Activated T-helper 1 cell treated with anti-CD3 and anti-CD28 coated beads, Interleukin-2, amount 50 U/mL, for 16 hours (primary cell): ENCODE measurements around the gene TSPYL4.

Experiments
- DNase-seq, 2 donors: peaks; one replicate each; pipeline ENCODE4 v3.0.0-alpha.2; 2020; ENCODE audit warnings: low read depth in 1 of 2, low spot score in 1 of 2

Gene TSPYL4

DNA sequence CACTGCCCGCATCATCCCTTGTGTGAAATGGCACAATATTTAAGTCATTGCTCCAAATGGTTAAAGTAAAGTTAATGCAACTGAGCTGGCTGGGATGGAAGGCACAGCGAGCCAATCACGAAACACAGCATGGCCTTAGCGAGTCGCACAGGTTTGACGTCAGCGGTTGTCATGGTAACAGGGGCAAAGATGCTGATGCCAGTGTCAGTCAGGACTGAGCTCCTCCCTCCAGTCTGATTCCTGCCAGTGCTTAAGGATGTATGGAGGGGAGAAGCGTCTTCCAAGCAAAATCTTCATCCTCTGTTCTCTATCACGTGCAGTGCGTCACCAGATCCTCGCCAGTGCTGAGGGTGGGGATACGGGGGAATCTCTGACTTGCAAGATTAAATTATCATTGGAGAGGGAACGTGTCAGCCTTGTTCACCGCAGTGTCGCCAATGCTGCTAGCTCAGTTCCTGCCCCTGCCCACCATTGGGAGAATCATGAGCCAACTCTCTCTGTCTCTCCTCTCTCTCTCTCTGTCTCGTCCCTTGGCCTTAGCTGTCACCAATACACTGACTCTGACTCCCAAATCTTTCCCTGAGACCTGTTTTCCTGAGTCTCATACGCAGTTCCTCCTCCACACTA is 24.5 kb downstream of the TSPYL4 start:
- DNase-seq: no peak

DNA sequence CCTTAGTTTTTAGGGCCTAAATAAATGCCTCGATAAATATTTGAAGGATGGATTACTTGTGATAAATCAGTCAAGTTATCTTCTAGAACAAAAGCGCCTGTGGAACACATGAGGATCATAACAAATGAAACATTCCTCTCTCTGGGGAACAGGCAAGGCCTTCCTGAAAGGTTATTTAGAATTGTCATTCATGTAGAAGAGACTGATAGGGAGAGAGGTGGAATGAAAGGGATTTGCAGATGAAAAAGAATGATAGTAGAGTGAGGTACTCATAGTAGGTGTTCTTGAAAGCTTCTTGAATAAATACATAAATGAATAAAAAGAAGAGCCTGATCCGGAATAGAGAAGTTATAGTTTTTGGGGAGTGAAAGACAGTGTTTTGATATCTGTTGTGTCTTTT is 30.5 kb downstream of the TSPYL4 start:
- DNase-seq: no peak

DNA sequence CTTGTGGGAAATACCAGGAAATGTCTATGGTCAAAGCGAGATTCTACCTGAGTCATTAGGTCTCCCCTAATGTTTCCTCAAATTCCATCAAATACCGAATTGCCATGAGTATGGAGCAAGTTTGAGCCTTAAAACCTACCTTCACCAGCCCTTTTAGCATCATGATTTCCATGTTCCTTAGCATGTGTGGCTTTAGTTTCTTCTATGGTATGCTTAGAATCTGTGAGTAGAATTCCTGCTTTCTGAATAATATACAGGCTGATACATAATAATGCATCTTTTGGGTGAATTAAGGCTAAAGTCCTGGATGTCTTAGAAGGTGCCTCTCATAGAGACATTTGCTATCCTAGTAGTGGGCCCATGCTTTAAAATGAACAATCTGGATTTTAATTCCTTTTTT is 32.0 kb downstream of the TSPYL4 start:
- no peak for DNase-seq

DNA sequence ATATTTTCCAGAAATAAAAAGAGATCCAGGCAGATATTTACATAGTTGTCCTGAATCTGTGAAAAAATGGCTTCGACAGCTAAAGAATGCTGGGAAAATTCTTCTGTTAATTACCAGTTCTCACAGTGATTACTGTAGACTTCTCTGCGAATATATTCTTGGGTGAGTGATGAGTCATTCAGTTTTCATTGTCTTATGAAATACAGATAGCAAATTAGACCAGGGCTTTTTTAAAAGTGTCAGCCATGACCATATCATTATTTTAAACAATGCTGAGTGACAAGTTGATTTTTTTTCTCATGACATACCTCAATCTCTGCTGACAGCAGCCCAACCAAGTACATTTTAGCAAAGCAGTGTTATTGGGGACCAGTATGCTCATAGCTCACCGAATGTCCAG is 32.8 kb downstream of the TSPYL4 start:
- no peak for DNase-seq

DNA sequence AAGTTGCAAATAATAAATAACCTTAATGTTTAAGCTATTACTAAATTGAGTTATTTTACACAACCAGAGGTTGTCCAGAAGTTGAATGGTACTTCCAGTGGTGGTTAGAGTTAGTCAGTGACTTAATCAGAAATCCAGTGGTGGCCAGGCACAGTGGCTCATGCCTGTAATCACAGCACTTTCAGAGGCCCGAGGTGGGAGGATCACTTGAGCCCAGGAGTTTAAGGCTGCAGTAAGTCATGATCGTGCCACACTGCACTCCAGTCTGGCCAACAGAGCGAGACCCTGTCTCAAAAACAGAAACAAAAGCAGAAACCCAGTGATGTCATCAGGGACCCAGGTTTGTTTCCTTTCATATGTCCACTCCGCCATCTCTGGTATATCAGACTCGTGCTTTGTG is 35.0 kb downstream of the TSPYL4 start:
- no peak for DNase-seq

DNA sequence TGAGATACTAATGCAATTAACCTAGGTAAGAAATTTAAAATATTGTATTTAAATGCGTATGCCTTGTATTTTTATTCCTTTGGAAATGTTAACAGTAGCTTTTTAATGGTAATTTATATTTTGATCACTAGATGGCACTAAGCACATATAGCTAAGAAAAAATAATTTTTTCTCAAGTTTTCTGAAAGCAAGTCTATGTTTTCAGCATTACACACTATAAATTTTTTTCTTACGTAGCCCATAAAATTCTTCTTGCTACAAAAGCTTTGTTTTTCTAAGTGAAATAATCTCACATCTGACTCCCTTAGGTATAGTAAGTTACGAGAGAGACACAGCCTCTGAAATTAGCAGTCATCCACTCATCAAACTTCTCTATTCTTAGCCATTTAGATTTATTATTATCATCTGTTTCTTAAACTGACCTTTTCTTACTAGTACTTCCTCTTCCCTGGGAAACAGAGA is 35.7 kb downstream of the TSPYL4 start:
- DNase-seq: no peak

DNA sequence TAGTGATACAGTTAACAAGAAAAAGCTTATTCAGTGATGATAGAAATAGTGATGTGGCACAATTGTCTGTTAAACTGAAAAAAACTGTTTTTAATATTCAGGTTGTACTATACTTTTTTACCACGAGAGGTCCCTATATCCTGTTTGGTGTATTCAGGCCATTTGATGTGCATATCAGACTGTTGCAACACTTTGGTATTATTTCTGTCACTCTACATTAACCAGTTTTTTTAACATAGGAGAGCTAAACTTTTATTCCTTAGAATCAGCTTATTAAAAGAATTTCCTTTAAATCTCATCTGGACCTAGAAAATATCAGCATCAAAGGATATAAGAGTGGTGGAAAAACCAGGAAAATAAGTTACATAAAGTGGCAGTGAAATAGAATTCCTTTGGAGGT is 36.8 kb downstream of the TSPYL4 start:
- no peak for DNase-seq

DNA sequence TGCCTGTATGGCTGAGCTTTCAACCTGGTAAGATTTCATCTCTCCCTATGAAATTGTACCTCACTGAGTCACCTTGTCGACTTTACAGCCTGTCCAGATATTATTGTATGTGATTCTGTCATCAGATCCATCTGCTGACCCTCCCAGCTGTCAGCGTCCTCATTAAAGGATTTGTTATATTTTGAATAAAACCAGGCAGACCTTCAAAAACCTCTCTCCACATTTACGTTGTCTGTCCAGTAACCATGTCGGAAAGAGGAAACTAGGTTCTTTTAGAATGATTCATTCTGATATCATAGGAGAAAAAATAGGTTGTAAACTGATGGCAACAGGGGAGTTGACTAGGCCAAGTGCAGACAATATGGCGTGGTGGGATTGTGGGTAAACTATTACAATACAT is 38.5 kb downstream of the TSPYL4 start:
- DNase-seq: no peak

DNA sequence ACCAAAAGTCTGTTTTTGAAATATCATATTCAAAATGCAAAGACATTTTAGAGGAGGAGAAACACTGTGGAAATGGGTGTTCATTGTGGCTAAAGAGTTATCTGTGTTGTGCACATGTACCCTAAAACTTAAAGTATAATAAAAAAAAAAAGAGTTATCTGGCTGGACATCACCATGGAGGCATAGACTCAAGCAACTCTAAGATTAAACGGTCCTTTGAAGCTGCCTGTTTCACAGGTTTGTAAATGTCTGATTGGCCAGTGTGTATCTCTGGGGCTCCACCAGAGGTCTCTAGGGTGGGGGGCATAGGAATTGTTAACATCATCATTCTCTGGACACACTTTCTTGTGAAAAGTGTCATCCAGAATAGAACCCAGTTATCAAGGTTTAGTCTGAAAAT is 39.2 kb downstream of the TSPYL4 start:
- DNase-seq: no peak

DNA sequence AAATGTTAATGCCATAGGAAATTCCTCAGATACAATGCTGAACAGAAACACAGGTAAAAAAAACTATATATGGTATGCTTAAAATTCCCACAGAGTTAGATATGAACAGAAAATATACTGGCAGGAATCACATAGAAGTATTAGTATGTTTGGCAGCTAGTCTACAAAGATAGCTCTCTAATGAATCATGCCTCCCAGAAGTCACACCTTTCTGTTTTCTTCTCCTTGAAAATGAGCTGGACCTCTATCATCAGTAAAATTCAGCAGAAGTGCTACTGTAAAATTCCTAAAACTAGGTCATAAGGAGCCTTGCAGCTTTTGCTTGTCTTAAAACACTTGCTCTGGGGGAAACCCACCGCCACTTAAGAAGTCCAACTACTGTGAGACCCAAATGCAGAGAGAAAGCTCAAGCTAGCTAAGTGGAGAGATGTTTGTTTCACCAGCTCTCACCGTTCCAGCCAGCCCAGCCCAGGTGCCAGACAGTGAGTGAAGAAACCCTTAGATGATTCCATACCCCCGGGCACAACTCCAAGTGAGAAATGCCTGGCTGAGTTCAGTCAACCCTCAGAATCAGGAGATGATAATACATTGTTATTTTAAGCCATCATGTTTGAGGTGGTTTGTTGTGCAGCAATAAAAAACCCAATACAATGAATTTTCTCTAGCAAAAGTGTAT is 43.0 kb downstream of the TSPYL4 start:
- DNase-seq: no peak

DNA sequence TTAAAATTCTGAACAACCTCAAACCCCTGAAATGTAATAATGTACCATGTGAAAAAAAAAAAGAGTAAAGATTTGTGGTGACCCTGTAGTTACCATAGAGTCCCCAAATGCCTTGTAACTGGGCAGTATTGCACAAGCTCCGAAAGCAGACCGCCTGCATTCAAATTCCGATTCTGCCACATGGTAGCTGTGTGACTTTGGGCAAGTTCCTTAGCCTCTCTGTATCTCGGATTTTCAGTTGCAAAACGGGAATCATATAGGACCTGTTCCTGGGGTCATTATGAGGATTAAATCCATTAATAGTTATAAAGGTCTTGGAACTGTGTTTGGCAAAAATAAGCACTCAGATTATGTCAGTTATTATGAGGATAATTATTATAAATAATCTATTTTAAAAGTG is 43.6 kb downstream of the TSPYL4 start:
- DNase-seq: no peak

DNA sequence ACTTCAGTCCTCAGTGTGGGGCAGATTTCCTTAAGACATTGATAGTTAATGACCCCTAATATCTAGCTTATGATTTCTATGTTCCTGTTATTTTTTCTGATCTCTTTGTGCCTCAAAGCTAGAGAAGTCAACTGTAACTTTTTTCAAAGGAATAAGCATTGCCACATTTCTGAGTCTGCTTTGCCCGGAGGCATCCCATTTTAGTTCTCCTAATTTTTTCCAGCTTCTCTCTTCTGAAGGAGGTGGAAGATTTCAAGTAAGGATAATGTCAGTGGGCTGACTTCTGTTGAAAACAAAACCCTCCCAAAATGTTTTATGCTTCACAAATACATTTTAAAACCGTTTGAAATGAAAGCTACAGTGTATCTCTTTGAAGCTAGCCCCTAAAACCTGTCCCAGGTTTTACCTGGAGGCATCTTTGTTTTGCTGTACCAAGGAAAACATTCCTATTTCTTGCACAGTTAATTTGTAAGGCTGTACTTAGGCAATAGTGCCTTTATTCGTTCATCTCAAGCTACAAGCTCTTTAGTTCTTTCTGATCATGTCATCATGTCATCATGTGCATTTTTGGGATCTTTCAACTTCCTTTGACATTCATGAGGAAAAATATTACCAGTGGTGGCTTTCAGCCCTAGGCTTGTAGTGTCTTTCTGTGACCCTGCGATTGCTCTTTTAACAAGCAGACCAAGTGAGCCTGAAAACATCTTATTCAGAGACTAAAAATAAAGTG is 45.7 kb downstream of the TSPYL4 start:
- DNase-seq: no peak

DNA sequence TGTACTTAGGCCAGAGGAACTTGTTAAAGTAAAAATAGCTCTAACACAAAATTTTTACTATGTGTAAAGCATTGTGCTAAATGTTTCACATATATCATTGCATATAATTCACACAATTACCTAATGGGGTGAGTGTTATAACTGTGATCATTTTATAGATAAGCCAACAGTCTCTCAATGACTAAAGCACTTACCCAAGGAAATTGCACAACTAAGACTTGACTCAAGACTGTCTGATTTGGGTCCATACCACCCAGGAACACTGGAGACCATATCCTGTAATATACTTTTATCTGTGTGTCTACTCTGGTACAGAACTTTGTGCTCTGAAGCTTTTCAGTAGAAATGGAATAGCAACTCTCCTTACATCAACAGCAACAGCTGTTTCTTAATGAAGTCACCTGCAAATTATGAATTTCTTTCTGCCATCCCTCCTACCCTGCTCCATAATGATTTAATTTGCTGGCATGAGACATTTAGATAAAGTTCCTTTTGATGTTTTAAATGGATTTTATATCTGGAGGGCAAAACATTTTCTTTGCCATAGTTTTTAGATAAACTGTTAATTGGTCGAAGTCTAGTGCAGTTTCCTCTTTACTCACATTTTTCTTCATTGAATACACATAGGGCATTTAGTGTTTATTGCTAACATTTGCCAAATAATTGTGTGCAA is 47.5 kb downstream of the TSPYL4 start:
- no peak for DNase-seq

DNA sequence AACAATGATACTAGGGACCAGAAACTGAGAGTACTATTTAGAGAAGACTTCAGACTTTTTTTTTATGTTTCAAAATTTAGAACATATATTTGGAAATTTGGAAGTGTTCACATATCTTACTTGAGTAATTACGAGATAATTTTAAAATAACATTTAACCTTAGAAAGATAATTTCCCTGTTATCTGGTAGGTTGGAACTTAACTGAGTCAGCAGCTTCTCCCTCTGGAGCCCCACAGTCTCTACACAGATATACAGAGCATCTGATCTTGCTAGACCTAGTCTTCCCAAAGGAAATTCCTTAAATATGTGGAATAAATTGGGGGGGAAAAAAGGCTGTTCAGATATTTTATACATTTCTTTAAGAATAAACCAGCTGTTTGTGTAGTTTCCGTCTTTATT is 48.6 kb downstream of the TSPYL4 start:
- DNase-seq: no peak

DNA sequence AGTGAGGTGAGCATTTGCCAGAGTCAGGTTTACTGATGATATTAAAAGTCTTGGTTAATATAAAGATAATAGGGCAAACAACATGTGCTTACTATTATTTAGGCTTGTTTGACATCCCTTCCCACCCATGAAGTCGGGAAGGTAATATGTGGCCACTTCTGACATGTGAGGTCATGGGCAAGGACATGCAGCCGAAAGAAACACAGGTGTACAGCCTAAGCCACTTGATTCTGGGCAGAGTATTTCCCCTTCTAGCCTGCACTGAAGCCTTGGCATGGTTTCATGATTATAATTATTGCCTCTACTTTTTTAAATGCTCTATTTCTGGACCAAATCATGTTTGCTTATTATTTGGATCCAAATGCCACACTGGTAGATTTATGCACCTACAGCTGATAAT is 52.3 kb downstream of the TSPYL4 start:
- DNase-seq: no peak

DNA sequence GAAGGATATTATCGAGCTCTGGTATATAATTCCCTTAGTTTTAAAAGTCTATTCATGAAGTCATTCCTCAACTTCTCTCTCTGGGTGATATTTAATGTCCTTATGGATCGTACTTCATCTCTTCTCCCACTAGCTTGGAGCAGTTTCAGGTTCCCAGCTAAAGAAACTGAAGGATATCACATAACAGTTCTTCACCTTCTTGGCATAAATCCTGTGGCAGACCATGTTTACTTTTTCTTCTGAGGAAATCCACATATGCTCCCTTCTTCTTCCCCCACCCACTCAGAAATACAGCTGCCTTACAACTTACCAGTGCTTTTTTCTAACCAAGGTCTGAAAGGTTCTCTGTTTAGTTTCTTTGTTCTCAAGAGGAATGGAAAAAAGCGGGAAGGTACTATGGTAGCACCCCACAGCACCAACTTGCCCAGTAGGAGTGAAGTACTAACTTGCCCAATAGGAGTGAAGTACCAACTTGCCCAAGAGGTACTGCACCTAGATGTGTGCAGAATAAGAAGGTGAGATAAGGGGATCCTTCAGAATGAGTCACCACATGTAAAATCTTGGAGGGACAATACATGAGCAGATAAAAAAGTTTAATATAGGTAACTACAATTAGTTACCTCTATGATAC is 53.1 kb downstream of the TSPYL4 start:
- no peak for DNase-seq
